Activated CD8-positive, alpha-beta memory T cell treated with anti-CD3 and anti-CD28 coated beads, Interleukin-2, amount 50 U/mL, for 24 hours (primary cell): ENCODE results near the gene ATP5MC3.
A peak's percentile ranks its signal among the peaks of the same experiment; 100 is the strongest.

Experiments used
- DNase-seq: peaks from one replicate; pipeline ENCODE4 v3.0.0-alpha.2; 2020; ENCODE audit errors: extremely low read depth

Gene ATP5MC3

DNA sequence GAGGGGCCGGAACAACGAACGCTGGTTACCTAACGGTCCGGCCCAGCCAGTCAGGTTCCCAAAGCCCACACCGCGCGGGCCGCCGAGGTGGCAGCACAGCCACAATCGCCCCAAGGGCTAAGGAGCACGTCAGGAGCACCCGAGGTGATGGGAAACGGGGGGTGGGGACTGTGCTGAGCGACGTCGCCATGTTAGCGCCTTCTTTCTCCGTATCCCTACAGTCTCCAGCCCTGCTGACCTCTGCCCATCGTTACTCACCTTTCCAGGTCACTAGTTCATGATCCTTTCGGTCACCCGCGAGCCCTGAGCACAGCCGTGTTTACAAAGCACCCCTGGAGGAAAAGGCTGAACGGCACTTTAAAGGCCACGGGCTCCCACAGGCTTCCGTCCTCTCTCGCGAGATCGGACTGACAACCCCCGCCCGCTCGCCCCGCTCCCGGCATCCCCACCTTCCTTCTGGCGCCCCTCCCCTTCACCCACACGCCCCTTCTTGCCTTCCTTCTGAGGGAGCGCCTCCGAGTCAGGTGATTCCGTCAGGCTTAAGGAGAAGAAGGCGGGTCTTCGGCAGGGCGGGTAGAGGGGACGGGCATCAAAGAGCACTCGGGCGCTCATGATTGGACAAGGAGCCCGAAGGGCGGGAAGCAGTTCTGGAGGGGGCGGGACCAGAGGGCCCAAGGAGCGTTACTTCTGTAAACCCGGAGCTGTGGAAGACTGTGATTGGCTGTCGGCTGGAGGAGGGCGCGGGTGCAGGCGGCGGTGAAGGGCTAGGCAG is 13.5 kb downstream of the ATP5MC3 start, which contains the start of gene ATF2:
Gene ATF2, minus strand, starts transcription at position 412 of the 772 bp plus-strand sequence. CDS start 31,760 bp downstream, outside the sequence.
- DNase-seq: peak; percentile 95

DNA sequence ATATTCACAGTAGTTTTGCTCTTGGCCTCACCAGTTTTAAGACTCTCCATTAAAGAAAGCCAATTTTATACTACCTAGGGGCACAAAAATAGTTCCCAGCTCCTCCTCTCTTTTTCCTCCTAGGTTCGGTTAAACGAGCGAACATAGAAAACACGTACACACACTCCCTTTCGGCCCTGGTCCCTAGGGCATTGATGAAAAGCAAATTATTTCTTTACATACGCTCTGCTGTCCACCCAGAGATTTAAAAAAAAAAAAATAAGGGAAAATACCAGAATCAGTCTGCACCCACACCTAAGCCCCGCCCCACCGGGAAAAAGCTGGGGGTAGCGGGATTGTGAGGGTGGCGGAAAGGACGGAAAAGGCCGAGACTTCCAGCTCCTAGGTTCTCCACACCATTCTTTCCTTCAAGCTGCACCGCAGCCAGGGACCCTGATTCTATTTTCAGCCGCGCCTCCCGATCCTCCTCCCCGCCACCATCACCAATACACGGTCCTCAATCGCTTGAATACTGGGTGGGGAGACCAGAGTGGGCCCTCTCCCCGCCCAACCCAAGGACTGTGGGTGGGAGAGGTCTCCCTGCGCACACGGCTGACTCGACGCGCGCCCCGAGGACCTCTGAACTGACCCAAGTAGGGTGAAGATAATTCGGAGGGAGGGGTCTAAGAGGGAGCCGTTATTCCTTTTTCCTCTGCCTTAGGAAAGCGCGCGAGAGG is 14.3 kb downstream of the ATP5MC3 start:
- DNase-seq: no peak

DNA sequence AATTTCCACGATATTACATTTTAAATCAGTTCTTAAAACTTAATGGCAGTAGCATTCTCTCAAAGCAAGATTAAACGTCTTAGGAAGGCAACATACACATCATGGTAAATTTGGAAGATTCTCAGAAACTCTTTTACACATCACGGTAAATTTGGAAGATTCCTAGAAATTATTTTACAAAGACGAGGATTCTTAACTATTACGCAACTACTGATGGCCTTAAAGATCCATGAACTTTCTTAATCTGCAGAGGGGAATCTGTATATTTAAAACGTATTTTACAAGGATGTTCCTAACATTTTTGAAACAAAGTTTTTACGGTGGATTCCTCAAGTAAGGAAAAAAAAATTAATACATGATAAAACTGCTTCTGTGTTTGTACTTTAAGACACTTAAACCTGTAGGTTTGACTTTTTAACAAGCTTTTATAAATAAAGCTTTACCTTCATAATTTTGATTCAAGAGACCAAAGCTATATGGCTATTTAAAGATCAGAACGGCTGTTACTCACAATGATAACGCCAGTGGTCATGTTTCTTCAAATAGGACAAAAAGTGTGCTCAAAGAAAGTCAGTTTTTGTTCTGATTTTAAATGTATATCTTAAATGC is 15.2 kb downstream of the ATP5MC3 start:
- DNase-seq: no peak

DNA sequence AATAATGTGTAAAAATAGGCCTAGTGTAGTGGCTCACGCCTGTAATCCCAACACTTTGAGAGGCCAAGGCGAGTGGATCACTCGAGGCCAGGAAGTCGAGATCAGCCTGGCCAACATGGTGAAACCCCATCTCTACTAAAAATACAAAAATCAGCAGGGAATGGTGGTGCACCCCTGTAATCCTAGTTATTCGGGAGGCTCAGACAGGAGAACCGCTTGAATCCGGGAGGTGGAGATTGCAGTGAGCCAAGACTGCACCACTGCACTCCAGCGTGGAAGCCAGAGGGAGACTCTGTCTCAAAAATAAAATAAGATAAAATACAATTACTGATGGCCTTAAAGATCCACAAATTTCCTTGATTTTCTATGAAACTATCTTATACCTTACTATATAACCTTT is 17.3 kb downstream of the ATP5MC3 start:
- DNase-seq: no peak

DNA sequence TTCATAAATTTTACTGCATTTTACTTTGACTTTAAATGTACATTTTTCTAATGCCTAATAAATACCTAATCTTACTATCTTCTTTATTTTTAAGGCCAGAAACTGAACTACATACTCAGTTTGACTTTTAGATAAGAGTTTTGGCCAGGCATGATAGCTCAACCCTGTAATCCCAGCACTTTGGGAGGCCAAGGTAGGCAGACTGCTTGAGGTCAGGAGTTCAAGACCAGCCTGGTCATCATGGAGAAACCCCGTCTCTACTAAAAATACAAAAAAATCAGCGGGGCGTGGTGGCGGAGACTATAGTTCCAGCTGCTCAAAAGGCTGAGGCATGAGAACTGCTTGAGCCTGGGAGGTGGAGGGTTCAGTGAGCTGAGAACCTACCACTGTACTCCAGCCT is 22.6 kb downstream of the ATP5MC3 start:
- DNase-seq: no peak

DNA sequence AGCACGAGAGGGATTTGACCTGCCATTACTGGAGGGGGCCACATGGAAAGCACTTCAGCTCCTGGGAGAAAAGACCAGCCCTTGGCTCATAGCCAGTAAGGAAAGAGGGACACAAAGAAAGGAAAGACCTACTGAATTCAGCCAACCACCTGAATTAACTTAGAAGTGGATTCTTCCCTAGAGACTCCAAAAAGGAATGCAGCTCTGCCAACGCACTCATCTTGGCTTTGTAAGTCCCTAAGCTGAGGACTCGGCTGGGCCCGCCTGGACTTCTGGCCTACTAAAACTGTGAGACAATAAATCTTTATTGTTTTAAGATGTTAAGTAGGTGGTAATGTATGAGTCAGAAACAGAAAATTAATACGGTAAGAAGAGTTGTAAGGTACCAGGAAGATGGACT is 25.0 kb downstream of the ATP5MC3 start:
- DNase-seq: no peak

DNA sequence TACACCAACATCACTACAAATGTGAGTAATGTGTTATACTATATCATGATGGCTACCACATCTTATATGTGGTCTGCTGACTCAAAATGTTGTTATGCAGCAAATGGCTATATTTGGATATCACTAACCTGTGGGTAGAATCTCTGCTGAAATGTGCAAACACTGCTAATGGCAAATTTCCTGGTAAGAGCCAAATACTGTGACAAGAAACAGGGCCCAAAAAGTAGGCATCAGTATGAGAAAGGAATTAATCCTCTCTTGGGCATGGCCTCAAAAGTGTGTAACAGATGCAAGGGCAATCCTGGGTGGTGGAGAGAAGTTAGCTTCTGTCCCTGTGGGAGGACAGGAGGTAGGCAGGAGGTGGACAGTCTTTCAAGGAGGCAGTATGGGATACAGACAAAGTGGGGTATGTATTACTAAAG is 26.8 kb downstream of the ATP5MC3 start:
- DNase-seq: no peak

DNA sequence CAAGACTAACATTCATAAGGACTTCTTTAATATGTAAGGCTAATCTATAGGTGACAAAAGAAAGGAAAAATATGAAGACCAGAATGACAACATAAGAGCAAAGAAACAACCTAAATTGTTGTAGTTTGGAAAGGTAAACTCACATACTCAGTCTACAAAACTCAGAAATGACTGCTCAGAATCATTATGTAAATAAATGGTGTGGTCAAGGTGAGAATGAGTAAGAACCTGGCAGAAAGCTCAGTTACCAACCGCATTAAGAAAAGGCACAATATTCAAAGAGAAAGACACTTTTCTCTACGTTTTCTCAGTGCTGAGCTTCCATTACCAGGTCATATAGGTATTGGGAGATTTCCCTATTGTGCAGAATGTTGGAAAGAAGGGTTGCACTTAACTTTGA is 29.3 kb downstream of the ATP5MC3 start:
- DNase-seq: no peak

DNA sequence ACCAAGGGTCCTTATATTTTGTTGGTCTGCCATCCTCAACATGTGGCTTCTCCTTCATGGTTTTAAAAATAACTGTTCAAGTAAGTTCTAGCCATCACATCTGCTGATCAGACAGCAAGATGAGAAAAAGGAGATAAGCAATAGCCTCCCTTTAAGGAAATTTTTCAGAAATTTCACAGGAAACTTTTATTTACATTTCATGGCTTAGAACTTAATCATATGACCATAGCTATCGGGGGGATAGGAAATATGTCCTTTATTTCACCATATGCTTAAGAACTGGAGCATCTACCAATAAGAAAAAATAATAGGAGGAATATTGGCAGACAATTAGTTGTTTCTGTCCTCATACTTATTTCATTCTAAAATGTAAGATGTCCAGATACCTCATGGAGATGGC is 29.7 kb downstream of the ATP5MC3 start:
- no peak for DNase-seq

DNA sequence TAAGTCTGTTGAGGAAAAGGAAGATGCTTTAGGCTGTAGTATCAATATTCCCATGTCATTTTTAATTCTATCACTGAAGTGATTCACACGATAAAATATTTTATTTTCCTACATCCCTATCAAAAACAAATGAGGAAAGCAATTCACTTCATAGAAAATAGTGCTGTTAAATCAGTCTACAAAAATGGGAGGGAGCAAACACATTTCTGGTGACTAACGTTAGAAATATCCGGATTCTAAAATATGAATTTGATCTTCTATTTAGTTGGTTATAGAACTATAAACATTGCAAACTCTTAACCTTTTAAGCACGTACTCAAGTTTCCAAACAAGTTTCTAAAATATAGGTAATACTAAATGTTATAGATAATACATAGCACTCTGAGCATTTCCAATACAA is 34.3 kb downstream of the ATP5MC3 start:
- no peak for DNase-seq

DNA sequence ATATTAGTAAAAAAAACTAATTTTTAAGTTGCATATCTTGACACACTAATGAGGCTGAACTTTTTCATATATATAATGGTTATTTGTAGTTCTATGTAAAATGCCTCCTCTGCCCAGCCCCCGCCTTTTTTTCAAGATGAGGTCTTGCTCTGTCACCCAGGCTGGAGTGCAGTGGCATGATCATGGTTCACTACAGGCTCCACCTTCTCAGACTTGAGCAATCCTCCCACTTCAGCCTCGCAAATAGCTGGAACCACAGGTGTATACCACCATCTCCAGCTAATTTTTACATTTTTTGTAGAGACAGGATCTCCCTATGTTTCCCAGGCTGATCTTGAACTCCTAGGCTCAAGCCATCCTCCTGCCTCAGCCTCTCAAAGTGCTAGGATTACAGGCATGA is 37.8 kb downstream of the ATP5MC3 start:
- no peak for DNase-seq

DNA sequence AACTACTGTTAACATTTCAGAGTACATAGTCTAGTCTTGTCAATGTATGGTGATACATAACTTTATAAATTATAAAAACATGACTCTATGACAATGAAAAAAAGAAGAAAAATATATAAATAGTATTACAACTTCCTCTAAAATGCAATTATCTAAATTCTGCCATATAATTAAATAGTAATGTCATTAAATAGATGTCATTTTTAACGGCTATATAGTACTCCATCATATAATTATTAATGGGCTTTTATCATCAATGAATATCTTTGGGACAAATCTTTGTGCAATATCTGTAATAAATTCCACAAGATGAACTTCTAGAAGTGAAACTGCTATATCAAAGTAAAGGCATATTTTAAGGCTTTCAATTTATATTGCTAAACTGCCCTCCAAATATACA is 38.3 kb downstream of the ATP5MC3 start:
- no peak for DNase-seq

DNA sequence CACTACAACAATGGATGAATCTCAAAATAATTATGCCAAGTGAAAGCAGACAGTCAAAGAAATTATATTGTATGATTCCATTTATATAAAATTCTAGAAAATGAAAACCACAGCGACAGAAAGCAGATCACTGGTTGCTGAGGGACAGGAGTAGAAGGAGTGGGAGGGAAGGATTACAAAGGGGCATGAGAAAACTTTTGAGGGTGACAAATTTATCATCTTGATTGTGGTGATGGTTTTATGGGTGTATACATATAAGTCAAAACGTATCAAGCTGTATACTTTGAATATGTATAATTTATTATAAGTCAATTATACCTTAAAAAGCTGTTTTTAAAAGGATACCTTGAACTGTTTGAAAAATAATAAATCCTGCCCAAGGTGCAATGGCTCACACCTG is 41.2 kb downstream of the ATP5MC3 start:
- no peak for DNase-seq

DNA sequence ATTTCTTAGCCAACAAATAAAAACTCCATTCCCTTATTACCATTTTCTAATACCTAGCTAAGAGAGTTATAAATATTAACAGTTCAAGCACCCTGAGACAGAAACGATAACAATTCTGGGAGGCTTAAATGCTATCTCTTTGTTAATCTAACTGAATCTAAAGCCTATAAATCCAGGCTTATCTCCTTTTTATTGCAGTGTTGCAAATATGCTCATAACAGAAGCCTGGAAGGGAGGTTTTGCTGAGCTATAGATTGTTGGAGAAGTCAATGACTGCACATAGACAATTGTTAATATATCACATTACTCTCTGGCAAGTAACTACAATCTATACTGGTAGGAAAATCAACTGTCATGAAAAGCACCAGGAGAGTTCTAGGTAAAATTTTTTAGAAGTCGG is 43.7 kb downstream of the ATP5MC3 start:
- DNase-seq: no peak

DNA sequence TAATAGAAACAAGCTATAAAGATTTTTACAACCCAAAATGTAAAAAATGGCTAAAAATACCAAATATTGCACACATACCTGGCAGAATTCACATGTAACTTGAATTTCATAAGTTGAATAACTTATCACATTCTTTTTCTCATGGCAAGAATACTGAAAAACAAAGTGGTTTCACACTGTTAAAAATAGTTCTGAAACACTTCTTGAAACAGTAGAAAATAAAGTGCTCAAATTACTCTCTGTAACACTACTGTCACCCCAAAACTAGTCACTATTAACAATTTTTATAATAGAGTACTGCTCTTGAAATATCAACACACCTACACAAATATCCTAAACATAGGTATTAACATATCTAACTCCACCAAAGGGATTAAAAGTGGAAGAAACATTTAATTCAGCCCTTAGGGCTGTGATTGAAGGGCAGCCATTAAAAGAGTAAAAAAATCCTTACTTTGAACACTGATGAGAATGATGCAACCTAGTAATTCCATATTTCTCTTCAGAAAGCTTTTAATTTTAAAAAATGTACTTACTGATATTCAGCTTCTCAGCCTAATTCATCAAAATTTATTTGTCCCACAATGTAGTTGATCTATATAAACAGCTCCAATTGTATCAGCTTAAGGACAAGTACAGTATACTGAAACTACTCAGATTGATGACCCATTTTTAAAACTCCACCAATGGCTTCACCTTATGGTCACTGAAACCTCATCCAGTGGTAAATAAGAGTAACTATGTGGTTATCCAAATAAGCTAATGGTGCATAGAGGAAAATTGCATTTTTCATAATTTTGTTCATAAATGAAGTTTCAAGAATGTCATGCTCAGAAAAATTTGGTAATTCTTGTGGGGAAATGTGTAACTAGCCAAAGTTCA is 44.9 kb downstream of the ATP5MC3 start:
- DNase-seq: no peak

DNA sequence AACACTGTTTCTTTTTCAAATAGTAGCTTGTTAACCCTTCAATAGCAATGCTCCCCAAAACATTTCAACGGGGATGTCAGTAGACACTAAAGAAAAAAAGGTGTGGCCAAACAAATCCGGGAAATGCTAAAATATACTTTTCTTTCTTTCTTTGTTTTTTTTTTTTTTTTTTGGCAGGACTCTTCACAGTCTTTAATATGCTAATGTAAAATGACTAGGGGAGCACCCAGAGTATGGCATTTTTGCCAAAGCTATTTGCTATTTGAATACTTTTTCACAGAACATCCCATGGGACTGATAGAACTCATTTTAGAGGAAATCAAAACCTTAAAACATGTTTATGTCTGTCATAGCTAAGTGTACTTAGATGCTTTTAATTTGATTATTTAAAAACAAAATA is 45.6 kb downstream of the ATP5MC3 start:
- no peak for DNase-seq

DNA sequence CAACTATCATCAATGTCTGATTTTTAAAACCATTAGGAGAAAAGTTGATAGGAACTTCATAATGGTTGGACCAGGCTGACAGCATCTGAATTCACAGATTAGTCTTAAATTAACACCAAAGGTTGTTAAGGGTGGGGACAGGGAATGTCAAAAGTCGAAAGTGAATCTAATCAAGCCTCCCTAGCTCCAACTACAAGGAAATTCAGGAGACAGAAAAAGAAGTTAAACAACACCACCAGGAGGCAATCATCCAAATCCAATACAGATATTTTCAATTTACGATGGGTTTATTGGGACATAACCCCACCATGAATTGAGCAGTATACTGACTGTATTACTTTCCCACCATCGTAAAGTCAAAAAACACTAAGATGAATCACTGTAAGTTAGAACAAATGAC is 46.3 kb downstream of the ATP5MC3 start:
- no peak for DNase-seq

DNA sequence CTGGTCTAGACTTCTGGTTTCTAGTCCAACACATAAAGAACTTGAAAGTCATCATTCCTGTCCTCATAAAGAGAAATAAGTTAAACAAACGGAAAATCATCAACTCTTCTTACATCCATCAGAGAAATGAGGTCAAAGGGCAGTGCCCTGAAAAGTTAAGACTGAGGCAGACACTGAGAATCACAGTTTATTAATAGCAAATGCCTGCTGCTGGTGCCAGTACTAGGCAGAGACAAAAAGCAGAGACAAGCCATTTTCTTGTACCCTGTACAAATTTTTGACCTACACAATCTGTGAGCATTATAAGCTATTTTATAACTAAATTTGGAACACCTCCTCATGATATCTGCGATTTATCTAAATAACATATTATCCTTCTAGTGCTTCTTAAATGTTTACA is 50.3 kb downstream of the ATP5MC3 start:
- DNase-seq: no peak

DNA sequence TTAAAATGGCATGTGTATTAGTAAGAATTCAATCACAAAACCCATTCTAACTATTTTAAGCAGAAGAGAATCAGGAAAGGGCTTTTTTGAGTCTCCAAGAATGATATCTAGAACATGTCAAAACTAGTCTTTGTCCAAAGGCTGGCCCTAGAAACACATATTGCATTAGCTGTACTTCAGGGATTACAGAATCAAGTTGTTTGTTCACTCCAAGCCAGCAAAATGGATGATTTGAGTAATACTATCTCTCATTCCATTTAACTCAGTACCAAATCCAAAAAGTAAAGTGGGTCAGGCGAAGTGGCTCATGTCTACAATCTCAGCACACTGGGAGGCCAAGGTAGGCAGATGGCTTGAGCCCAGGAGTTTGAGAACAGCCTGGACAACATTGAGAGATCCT is 54.8 kb downstream of the ATP5MC3 start:
- no peak for DNase-seq
